Mesendoderm (in vitro differentiated cells): ENCODE data around the gene PITPNM1.

Experiments used
- DNase-seq: peaks from one replicate; pipeline ENCODE4 v3.0.0; 2013
- H2AK5ac ChIP-seq: 2 replicates; pipeline ENCODE4 v1.6.1; 2013; ENCODE audit warnings: low read length, inconsistent platforms
- H2BK120ac ChIP-seq: 2 replicates; pipeline ENCODE4 v1.6.1; 2013; ENCODE audit warnings: low read depth, mild to moderate bottlenecking, low read length, moderate library complexity, mixed read lengths
- H2BK15ac ChIP-seq: replicated peaks from 2 replicates; pipeline ENCODE4 v1.6.1; 2013; ENCODE audit warnings: low read depth, mild to moderate bottlenecking, moderate library complexity
- H2BK5ac ChIP-seq: 2 replicates; pipeline ENCODE4 v1.6.1; 2013; ENCODE audit warnings: low read length, inconsistent platforms
- H3K18ac ChIP-seq: 2 replicates; pipeline ENCODE4 v1.6.1; 2013; ENCODE audit warnings: mild to moderate bottlenecking, low read length, mixed read lengths
- H3K23ac ChIP-seq: one replicate; pipeline ENCODE4 v1.6.1; 2013; ENCODE audit warnings: low read length
- H3K27ac ChIP-seq: 2 replicates; pipeline ENCODE4 v1.5.1; 2013; ENCODE audit warnings: low read depth, mild to moderate bottlenecking, inconsistent platforms, low read length, moderate library complexity
- H3K27me3 ChIP-seq: 2 replicates; pipeline ENCODE4 v1.6.1; 2013; ENCODE audit warnings: low read length, control low read depth, mild to moderate bottlenecking, inconsistent platforms; ENCODE audit not compliant: insufficient read depth, poor library complexity
- H3K36me3 ChIP-seq: 2 replicates; pipeline ENCODE4 v1.6.1; 2013; ENCODE audit warnings: low read length, inconsistent platforms; ENCODE audit not compliant: control insufficient read depth, insufficient read depth
- H3K4ac ChIP-seq: one replicate; pipeline ENCODE4 v1.6.1; 2013; ENCODE audit warnings: low read depth, mild to moderate bottlenecking, low read length, moderate library complexity
- H3K4me1 ChIP-seq: 2 replicates; pipeline ENCODE4 v1.6.1; 2013; ENCODE audit warnings: low read depth, low read length, inconsistent platforms; ENCODE audit not compliant: control insufficient read depth
- H3K4me2 ChIP-seq: 2 replicates; pipeline ENCODE4 v1.6.1; 2013; ENCODE audit warnings: low read length
- H3K4me3 ChIP-seq: 2 replicates; pipeline ENCODE4 v1.5.1; 2013; ENCODE audit warnings: mild to moderate bottlenecking, low read length
- H3K56ac ChIP-seq: one replicate; pipeline ENCODE4 v1.6.1; 2013; ENCODE audit warnings: low read length
- H3K79me1 ChIP-seq: 2 replicates; pipeline ENCODE4 v1.6.1; 2013; ENCODE audit warnings: low read length, inconsistent platforms
- H3K79me2 ChIP-seq: 2 replicates; pipeline ENCODE4 v1.6.1; 2013; ENCODE audit warnings: mild to moderate bottlenecking, low read length; ENCODE audit not compliant: control insufficient read depth, insufficient read depth
- H3K9ac ChIP-seq: 2 replicates; pipeline ENCODE4 v1.6.1; 2013; ENCODE audit warnings: low read length, inconsistent platforms
- H4K5ac ChIP-seq: one replicate; pipeline ENCODE4 v1.6.1; 2013; ENCODE audit warnings: low read length
- H4K8ac ChIP-seq: one replicate; pipeline ENCODE4 v1.6.1; 2013; ENCODE audit warnings: low read depth, mild to moderate bottlenecking, control low read depth, low read length, moderate library complexity
- WGBS: extraction: QIAGEN DNeasy Blood & Tissue Kit; methylation state at CpG from one replicate; pipeline ENCODE4 v1.1.7; 2013; ENCODE audit warnings: low lambda C conversion rate, missing lambda C conversion rate; ENCODE audit not compliant: insufficient coverage; ENCODE audit errors: extremely low coverage; 5-methylcytosine and 5-hydroxymethylcytosine counted together

The PITPNM1 gene

DNA sequence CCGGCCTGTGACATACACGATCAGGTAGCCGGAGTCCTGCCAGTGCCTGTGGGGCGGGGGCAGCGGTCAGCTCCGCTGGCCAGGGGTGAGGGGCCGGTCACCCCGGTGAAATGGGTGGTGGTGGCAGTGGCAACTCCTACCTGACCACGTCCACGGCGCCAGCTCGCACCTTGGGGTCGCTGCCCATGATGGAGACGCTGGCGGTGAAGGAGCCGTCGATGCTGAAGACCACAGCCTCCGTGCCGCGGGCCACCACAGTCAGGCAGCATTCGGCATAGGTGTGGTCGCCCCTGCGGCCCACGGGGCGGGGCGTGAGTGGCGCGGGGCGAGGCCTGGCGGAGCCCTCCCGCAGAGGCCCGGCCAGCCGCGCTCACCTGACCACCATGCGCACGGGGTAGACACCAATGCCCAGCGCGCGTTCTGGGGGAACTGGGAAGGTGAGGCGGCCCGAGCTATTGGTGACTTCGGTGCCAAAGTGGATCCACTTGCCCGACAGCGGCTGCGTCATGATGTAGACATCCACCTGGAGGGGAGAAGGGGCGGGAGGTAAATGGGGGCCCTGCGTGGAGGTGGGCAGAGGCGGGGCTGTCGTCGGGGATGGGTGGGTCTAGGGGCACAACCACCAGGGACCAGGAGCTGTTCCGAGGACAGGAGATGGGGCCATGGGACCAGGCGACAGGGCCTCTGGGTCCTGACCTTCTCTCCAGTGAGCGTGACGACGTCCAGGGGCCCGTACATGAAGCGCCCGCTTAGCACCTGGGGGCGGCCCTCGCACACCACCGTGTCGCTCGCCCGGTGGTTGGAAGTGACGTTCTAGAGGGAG is 11.4 kb downstream of the PITPNM1 start:
- DNase-seq = no peak
- Histone ChIP-seq H3K4me3 (no peak overlapping the region), H2AK5ac (no peak overlapping the region), H3K27ac (no peak overlapping the region), H4K8ac (no peak overlapping the region), H3K56ac (no peak overlapping the region), H3K4me1 (no peaks in the 10 kb centered on the region), H2BK5ac (no peak overlapping the region), H3K79me2 (no peaks in the 10 kb centered on the region), H4K5ac (no peak overlapping the region), H3K27me3 (no peaks in the 10 kb centered on the region), H3K4ac (no peak overlapping the region), H3K23ac (no peak overlapping the region), H2BK120ac (no peak overlapping the region), H3K79me1 (no peaks in the 10 kb centered on the region), H3K9ac (no peak overlapping the region), H2BK15ac (no peak overlapping the region), H3K18ac (no peak overlapping the region), H3K36me3 (peaks cover 6% of the 10 kb centered on the region), H3K4me2 (no peak overlapping the region)
- no CpG with 5 or more reads among the region's 65 CpGs for WGBS

DNA sequence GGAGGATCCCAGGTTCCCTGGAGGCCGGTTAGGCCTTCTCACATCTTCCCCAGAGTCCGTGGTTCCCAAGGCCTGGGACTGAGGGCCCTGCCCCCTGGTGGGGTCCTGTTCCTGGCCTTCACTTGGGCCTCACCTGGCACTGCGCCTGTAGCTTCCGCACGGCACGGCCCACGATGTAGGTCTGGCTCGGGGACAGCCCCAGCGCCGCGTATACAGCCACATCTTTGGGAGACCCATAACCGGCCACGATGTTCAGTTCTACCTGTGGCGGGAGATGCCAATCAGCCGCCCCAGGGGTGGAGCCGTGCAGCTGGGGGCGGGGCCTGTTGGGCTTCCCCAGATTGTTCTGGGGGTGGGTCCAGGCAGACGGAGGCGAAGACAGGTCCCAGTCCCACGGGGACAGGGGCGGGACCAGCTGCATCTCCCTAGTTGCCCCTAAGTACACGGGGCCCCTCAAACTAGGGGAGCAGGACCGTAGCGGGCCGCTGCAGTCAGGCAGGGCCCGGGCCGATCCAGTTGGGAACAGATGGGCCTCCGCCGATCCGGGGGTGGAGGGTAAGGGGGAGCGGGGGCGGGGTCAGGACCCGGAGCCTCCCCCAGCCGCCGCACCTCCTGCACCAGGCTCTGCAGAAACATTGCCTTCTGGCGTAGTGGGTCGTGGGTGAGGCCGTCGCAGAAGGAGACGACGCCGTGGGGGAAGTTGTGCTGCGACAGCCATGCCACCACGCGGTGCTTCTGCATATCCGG is 12.2 kb downstream of the PITPNM1 start:
- WGBS = no CpG with 5 or more reads among the region's 46 CpGs
- no peak overlapping the region for H2BK15ac ChIP-seq

DNA sequence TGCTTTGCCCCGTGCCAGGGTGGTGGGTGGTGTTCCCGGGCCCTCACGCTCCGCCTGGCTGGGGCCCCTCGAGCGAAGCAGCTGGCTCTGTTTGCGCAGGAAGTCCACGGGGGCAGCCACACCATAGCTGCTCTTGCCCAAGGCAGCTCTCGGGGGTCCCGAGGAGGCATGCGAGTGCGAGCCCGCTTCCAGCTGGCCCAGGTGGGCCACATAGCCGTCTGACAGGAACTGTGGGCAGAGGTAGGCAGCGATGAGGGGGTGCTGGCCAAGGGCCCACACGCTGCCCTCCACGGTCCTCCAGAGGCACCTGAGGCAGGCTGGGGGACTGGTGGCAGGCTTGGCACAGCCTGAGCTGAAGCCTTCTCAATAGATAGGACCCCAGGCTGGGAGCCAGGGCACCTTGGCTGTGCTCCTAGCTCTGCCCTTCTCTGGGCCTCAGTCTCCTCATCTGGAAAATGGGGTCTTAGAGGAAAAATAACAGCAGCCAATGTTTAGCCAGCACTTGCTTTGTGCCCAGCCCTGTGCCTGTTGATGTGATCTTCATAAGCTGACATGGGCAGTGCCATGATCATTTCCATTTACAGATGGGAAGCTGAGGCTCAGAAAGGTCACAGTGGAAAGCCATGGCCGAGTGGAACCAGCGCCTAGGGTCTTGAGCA is 13.0 kb downstream of the PITPNM1 start:
- Histone ChIP-seq H3K4me1 (no peaks in the 10 kb centered on the region), H3K18ac (no peak overlapping the region), H3K4ac (no peak overlapping the region), H3K4me3 (no peak overlapping the region), H4K8ac (no peak overlapping the region), H3K27ac (no peak overlapping the region), H3K36me3 (peaks cover 6% of the 10 kb centered on the region), H3K23ac (no peak overlapping the region), H2BK120ac (no peak overlapping the region), H2BK5ac (no peak overlapping the region), H3K56ac (no peak overlapping the region), H4K5ac (no peak overlapping the region), H2BK15ac (no peak overlapping the region), H2AK5ac (no peak overlapping the region), H3K9ac (no peak overlapping the region), H3K79me2 (no peaks in the 10 kb centered on the region), H3K27me3 (no peaks in the 10 kb centered on the region), H3K79me1 (no peaks in the 10 kb centered on the region), H3K4me2 (no peak overlapping the region)
- no peak for DNase-seq
- no CpG with 5 or more reads among the region's 19 CpGs for WGBS

More for the DNA sequence above, 12.2 kb downstream of the PITPNM1 start:
- Histone ChIP-seq H3K36me3 (peaks cover 6% of the 10 kb centered on the region), H2BK120ac (no peak overlapping the region), H3K4me2 (no peak overlapping the region), H3K27me3 (no peaks in the 10 kb centered on the region), H3K4ac (no peak overlapping the region), H3K79me1 (no peaks in the 10 kb centered on the region), H3K27ac (no peak overlapping the region), H2BK5ac (no peak overlapping the region), H3K56ac (no peak overlapping the region), H3K23ac (no peak overlapping the region), H2AK5ac (no peak overlapping the region), H3K4me3 (no peak overlapping the region), H3K79me2 (no peaks in the 10 kb centered on the region), H3K9ac (no peak overlapping the region), H3K18ac (no peak overlapping the region), H4K5ac (no peak overlapping the region), H4K8ac (no peak overlapping the region), H3K4me1 (no peaks in the 10 kb centered on the region)
- no peak for DNase-seq

DNA sequence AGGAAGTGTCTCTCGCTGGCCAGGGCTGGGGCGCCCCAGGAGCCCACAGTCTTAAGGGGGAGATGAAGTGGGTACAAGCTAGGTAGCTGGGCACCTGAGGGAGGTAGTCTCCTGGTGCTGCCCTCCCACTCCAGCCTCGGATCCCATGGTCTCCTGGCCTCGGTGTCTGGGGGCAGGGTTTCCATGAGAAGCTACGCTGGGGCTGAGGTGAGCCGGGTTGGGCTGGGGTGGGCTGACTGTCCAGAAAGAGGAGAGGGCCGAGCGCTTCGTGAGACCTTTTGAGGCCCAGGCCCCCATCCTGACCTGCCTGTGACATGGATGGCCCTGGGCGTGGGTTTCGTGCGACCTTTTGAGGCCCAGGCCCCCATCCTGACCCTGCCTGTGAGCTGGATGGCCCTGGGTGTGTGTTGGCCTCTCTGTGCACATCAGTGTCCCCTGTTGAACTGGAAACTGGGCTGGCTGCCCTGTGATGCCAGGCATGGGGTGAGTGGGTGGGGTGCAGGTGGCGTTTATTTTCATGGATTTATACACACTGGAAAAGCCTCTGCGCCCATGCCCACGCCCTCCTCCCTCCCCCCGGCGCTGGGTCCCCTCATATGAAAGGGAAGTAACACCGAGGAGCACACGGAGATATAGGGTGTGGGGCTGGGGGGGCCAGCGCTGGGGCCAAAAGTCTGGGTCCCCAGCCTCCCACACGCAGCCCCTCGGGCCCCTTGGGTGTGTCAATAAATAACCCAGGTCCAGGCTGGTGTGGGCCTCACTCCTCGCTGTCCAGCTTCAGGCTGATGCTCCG is 13.7 kb downstream of the PITPNM1 start:
- no peaks in the 10 kb centered on the region for H3K79me2 ChIP-seq
- no peak overlapping the region for H2BK5ac ChIP-seq
- no peak overlapping the region for H2BK15ac ChIP-seq
- H4K5ac ChIP-seq = no peak overlapping the region
- DNase-seq = no peak
- no peak overlapping the region for H3K18ac ChIP-seq
- H3K4me1 ChIP-seq = no peaks in the 10 kb centered on the region
- WGBS = no CpG with 5 or more reads among the region's 24 CpGs
- H3K27ac ChIP-seq = no peak overlapping the region
- no peak overlapping the region for H3K4me2 ChIP-seq
- no peak overlapping the region for H4K8ac ChIP-seq
- no peaks in the 10 kb centered on the region for H3K27me3 ChIP-seq
- peaks cover 6% of the 10 kb centered on the region for H3K36me3 ChIP-seq
- no peak overlapping the region for H3K4me3 ChIP-seq
- H3K79me1 ChIP-seq = no peaks in the 10 kb centered on the region
- H3K56ac ChIP-seq = no peak overlapping the region
- no peak overlapping the region for H2AK5ac ChIP-seq
- no peak overlapping the region for H2BK120ac ChIP-seq
- H3K23ac ChIP-seq = no peak overlapping the region
- H3K9ac ChIP-seq = no peak overlapping the region
- H3K4ac ChIP-seq = no peak overlapping the region

DNA sequence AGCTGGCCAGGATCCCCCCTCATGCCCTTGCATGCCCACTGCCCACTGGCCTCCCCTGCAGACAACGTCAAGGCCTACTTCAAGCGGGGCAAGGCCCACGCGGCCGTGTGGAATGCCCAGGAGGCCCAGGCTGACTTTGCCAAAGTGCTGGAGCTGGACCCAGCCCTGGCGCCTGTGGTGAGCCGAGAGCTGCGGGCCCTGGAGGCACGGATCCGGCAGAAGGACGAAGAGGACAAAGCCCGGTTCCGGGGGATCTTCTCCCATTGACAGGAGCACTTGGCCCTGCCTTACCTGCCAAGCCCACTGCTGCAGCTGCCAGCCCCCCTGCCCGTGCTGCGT is 14.5 kb downstream of the PITPNM1 start:
- Histone ChIP-seq H2BK120ac (no peak overlapping the region), H4K5ac (no peak overlapping the region), H3K4ac (no peak overlapping the region), H2BK15ac (no peak overlapping the region), H3K27ac (no peak overlapping the region), H2AK5ac (no peak overlapping the region), H3K4me3 (no peak overlapping the region), H3K18ac (no peak overlapping the region), H3K23ac (no peak overlapping the region), H3K4me2 (no peak overlapping the region), H3K36me3 (peaks cover 6% of the 10 kb centered on the region), H3K4me1 (no peaks in the 10 kb centered on the region), H4K8ac (no peak overlapping the region), H3K79me1 (no peaks in the 10 kb centered on the region), H3K27me3 (no peaks in the 10 kb centered on the region), H2BK5ac (no peak overlapping the region), H3K79me2 (no peaks in the 10 kb centered on the region), H3K9ac (no peak overlapping the region), H3K56ac (no peak overlapping the region)
- no CpG with 5 or more reads among the region's 15 CpGs for WGBS
- DNase-seq = no peak
